Hepatic stellate cell (primary cell): Measurements from ENCODE around the gene S100PBP.

ENCODE experiments used
- DNase-seq: peaks from one replicate; pipeline ENCODE4 v3.0.0; 2011; ENCODE audit warnings: low spot score

Gene S100PBP

GRCh38 chr1:32887623-32888022 lies 70.2 kb downstream of the S100PBP start:
- DNase-seq: no peak

- DNase-seq: no peak
Observed at GRCh38 chr1:32888134-32888533, 70.7 kb downstream of the S100PBP start.

DNA sequence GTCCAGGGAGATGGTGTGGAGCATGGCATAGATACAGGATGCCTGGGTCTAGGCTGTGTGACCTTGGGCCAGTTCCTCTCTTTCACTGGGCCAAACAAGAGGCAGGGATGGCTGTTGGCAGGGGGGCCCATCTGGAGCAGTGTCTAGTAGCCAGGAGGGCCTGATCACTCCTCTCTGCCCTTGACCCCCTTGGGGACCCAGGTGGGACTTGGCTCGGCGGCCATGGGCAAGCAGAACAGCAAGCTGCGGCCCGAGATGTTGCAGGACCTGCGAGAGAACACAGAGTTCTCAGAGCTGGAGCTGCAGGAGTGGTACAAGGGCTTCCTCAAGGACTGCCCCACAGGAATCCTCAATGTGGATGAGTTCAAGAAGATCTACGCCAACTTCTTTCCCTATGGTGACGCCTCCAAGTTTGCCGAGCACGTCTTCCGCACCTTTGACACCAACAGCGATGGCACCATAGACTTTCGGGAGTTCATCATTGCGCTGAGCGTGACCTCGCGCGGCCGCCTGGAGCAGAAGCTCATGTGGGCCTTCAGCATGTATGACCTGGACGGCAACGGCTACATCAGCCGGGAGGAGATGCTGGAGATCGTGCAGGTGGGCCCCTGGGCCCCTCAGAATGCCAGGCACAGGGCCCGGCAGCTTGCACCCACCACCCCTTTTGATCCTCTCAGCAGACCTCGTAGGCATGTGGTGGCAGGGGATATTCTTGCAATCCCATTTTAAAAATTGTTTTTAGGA lies 71.4 kb downstream of the S100PBP start:
- no peak for DNase-seq

- DNase-seq: no peak
Observed at GRCh38 chr1:32889731-32890278, 72.4 kb downstream of the S100PBP start.

DNA sequence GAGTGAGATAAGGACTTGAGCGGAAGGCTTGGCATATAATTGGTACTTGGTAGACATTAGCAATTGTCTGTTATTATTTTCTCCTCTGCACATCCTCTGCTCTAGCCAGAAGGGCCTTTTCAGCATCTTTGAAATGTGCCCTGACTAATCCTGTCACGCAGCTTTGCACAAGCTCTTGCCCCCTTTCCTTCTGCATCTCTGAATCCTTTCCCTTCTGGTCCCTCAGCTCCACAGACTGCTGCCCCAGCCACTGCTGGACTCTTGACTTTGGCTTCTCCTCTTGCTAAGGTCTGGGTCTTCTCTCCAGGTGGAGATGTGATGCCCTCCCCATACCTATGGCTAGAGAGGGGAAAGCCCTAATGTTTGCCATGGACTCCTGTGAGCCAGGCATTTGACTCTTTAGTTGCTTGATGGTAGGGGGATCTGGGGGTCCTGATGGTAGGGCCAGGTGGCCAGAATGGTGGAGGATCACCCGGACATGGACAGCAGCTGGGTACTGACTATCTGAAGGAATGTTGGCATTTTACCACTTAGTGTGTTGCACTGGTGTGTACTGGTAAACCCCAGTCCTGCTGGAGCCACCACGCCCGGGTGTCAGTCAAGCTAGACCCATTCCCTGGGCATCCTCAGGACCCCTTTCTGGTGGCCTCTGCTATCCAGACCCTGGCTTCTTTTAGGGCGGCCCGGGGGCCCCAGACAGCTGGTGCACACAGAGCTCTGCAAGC lies 73.2 kb downstream of the S100PBP start:
- DNase-seq: no peak

DNA sequence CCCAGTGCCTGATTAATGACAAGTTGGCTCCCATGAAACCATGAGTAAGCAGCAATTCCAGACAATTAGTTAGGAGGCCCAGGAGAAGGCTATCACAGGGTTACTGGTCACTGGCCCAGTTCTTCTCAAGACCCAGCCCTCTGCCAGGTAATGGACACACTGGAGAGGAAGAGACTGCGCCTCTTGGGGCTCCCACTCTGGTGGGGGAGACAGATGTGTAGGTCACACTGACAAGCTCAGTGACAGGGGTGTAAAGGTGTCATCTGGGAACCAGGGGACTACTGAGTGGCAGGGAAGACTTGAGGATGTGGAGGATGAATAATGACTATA lies 73.8 kb downstream of the S100PBP start:
- DNase-seq: no peak

DNA sequence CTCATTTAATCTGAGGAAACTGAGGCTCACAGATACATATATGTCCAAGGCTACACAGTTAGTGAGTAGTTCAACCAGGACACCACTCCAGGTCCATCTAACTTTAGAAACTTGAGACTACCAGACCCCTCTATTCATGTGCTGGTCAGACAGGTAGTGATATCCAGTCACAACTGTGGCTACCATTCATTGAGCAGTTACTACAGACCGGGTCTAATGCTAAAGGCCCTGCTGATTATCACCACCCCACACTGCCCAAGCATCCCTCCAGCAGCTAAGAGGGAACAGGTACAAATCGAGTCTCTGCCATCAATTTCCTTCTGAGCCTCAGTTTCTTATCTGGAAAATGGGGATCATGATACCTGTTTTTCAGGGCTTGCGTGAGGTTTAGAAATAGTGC lies 74.2 kb downstream of the S100PBP start:
- DNase-seq: no peak

GRCh38 chr1:32892368-32893197 lies 75.1 kb downstream of the S100PBP start:
- peak; percentile 75 for DNase-seq

GRCh38 chr1:32893198-32894018 lies 76.0 kb downstream of the S100PBP start:
- no peak for DNase-seq

GRCh38 chr1:32894019-32894600 lies 76.7 kb downstream of the S100PBP start:
- no peak for DNase-seq

DNA sequence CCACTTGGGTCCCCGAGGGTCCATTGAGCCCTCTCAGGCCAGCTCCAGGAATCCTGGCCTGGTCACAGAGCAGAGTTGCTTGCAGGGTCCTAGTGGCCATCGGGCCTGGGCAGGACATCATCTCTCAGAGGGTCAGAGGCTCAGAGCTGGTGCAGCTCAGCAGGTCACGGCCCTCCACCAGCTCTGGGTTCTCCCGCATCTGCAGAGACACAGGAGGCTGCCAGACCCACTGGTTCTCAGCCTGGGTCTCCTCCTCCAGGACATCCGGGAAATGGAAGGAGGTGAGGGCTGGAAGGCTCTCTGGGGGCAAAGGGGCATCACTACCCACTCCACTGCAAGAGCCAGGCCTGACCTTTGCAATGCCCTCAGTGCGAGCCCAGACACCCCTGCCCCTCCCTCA lies 77.2 kb downstream of the S100PBP start:
- no peak for DNase-seq

DNA sequence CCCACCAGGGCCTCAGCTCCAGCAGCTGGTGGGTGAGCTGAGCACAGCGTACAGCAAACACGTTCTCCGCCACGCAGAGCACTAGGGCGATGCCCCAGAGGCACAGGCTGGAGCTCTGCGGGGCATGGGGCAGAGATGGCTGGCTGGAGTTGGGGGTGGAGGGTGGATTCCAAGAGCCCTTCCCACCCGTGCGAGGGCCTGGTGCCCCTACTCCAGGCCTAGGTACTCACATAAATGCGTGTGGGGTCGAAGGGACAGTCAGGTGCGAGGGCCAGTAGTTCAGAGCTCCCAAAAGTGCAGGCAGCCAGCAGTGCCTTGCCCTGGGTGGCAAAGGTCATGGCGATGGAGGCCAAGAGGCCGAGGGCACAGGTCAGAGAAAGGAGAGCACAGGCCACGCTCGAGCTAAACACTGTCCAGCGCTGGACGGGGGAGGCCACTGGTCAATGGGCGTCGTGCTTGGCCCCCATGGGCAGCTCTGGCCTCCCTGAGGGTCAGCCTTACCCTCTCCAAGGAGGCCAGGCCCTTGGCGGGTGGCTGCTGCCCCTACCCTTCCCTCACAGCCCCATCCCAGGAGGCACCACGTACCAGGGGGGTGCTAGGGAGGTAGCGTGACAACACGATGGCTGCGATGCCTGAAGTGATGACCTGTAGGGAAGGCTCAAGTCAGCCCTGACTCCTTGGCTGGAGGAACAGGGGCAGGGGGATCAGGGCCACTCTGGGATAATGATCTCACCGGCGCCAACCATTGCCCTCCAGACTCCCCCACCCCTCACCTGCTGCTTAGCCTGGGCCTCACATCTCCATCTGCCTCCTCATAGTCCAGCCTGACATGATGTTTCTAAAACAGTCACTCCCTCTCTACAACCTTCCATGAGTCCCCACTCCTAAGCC lies 78.1 kb downstream of the S100PBP start:
- no peak for DNase-seq

GRCh38 chr1:32896451-32896850 lies 79.0 kb downstream of the S100PBP start:
- DNase-seq: no peak

- no peak for DNase-seq
Observed at GRCh38 chr1:32897082-32898049, 79.9 kb downstream of the S100PBP start.

- no peak for DNase-seq
Observed at GRCh38 chr1:32898056-32898455, 80.6 kb downstream of the S100PBP start.

DNA sequence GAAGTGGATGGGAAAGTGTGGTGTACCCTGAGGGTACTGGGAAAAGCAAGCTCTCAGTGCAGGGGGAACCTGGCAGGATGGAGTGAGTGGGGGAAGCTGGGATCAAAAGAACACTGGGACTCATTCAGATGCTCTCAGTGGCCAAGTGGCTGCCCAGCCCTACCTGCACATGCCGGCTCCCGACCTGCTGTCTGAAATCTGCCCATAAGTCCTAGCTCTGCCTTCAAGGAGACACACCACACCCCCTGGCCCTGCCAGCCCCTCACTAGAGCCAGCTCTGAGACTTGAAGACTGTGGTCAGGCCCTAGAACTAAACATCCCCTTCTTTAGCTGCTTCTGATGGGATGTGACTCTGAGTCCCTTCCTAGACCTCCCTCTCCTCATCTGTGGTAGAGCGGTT lies 81.5 kb downstream of the S100PBP start:
- no peak for DNase-seq

- no peak for DNase-seq
Observed at GRCh38 chr1:32899586-32900296, 82.3 kb downstream of the S100PBP start.

GRCh38 chr1:32900371-32900955 lies 83.0 kb downstream of the S100PBP start:
- no peak for DNase-seq
